ENCODE measurements around the gene BCAT1. TPM values are rescaled to one million over a fixed set of nuclear protein-coding genes. Genes with fewer than 3 reads are reported as not detected.

Gene BCAT1
- total and polyA plus RNA-seq, 11 donors: 0.57 to 28.9 (median 3.5) TPM

DNA sequence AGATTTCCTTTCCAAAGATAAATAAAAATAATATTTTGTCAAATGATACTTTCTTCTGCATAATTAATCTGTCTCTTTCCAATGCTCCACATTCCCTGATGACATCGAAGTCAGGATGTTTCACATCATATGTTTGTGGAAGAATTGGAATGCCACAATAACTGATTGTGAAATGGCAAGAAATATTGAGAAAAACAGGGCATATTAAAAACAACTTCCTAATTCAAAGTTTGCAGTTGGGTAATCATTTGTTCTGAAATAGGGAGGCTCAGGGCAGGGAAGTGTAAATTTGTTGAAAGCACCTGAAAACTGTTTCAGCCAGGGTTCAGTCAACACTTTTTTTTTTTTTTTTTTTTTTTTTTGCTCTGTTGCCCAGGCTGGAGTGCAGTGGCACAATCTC is 50.7 kb downstream of the BCAT1 start:
- WGBS, 4 donors: 52 to 73% (median 64%) methylated on average over 1 of the region's 1 CpG
- no peak for ATAC-seq
- no peak for DNase-seq
- Histone ChIP-seq H3K9me3 (no peaks in the 10 kb centered on the region), H3K4me3 (no peak overlapping the region), H3K27me3 (peaks cover 0 to 16% (median 7%) of the 10 kb centered on the region in 9 donors), H3K36me3 (no peaks in the 10 kb centered on the region), H3K27ac (no peak overlapping the region), H3K4me1 (peaks cover 0 to 27% (median 0%) of the 10 kb centered on the region in 12 donors)
- intact Hi-C loops (cut with DNase I): no loop called here
- TF ChIP-seq, protein P1, sequence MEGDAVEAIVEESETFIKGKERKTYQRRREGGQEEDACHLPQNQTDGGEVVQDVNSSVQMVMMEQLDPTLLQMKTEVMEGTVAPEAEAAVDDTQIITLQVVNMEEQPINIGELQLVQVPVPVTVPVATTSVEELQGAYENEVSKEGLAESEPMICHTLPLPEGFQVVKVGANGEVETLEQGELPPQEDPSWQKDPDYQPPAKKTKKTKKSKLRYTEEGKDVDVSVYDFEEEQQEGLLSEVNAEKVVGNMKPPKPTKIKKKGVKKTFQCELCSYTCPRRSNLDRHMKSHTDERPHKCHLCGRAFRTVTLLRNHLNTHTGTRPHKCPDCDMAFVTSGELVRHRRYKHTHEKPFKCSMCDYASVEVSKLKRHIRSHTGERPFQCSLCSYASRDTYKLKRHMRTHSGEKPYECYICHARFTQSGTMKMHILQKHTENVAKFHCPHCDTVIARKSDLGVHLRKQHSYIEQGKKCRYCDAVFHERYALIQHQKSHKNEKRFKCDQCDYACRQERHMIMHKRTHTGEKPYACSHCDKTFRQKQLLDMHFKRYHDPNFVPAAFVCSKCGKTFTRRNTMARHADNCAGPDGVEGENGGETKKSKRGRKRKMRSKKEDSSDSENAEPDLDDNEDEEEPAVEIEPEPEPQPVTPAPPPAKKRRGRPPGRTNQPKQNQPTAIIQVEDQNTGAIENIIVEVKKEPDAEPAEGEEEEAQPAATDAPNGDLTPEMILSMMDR (IDR thresholded peaks at IDR 0.05): no peak

DNA sequence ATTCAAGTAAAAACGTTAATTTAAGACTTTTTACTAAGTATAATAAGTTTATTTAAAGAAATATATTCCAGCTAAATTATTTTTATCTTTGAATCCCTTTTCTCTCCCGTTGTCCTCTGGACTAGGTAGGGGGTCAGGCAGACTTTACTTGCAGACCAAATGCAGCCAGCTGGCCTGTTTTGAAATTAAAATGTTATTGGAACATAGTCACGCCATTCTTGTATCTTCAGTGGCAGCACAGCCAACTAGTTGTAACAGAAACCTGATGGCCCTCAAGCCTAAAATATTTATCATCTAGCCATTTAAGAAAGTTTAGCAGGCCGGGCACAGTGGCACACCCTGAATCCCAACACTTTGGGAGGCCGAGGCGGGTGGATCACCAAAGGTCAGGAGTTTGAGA is 52.7 kb downstream of the BCAT1 start:
- Histone ChIP-seq H3K4me1 (peaks cover 0 to 10% (median 0%) of the 10 kb centered on the region in 12 donors), H3K27me3 (peaks cover 0 to 7% (median 0%) of the 10 kb centered on the region in 9 donors), H3K9me3 (no peaks in the 10 kb centered on the region), H3K4me3 (no peak overlapping the region), H3K27ac (no peak overlapping the region), H3K36me3 (no peaks in the 10 kb centered on the region)
- DNase-seq: no peak
- TF ChIP-seq, protein P1 (IDR thresholded peaks at IDR 0.05): no peak
- no peak for TF ChIP-seq POLR2A (IDR thresholded peaks at IDR 0.05)
- intact Hi-C loops (cut with DNase I): no loop called here
- WGBS, 4 donors: 71 to 83% (median 79%) methylated on average over 6 of the region's 6 CpGs
- no peak for ATAC-seq

DNA sequence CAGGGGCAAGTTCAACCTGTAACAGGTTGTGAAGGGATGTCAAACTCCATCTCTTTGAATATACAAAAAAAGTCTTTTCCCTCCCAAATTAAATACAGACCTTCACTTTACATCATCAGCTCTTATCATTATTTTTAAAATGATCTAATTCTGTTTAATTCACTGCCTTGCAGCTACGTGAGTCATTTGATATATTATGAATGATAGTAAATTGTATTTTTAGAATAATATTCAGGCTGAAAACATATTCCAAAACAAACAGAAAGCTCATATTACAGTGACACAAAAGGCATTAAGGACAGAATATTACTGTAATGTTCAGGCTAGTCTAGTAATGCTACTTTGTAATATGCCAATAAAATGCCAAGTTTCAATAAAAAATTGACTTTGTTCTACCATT is 53.3 kb downstream of the BCAT1 start:
- no peaks in the 10 kb centered on the region for H3K36me3 ChIP-seq
- peaks cover 0 to 7% (median 0%) of the 10 kb centered on the region in 9 donors for H3K27me3 ChIP-seq
- peaks cover 0 to 4% (median 0%) of the 10 kb centered on the region in 12 donors for H3K4me1 ChIP-seq
- no peak overlapping the region for H3K4me3 ChIP-seq
- intact Hi-C loops (cut with DNase I): no loop called here
- DNase-seq: no peak
- H3K27ac ChIP-seq: no peak overlapping the region
- no peaks in the 10 kb centered on the region for H3K9me3 ChIP-seq
- 43 to 73% (median 53%) methylated on average over 1 of the region's 1 CpG for WGBS, 4 donors
- TF ChIP-seq, protein P1 (IDR thresholded peaks at IDR 0.05): no peak
- TF ChIP-seq POLR2A (IDR thresholded peaks at IDR 0.05): no peak
- peak in 1 of 4 donors; percentile 50 for ATAC-seq

DNA sequence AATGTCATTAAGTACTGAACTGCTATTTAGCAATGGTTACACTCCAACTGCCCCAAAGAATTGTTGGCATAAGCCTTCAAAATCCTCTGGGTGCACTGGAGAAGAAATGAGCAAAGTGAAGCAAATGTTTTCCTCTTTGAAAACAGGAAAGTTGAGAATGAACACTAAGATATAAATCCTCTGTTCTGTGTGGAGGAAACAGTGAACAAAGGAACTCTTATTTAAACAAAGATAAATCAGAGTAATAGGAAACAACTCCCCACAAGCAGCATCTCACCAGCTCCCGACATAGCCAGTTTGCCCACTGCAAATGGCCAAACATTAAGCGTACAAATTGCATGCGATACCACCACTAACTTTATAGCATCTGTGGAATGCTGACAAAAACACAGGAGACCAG is 54.0 kb downstream of the BCAT1 start:
- H3K36me3 ChIP-seq: no peaks in the 10 kb centered on the region
- H3K9me3 ChIP-seq: no peaks in the 10 kb centered on the region
- ATAC-seq (no peak), DNase-seq (no peak)
- no peak overlapping the region for H3K27ac ChIP-seq
- TF ChIP-seq POLR2A (IDR thresholded peaks at IDR 0.05): no peak
- TF ChIP-seq, protein P1 (IDR thresholded peaks at IDR 0.05): no peak
- no peak overlapping the region for H3K4me3 ChIP-seq
- no peaks in the 10 kb centered on the region for H3K4me1 ChIP-seq
- H3K27me3 ChIP-seq: peaks cover 0 to 7% (median 0%) of the 10 kb centered on the region in 9 donors
- 62 to 73% (median 64%) methylated on average over 3 of the region's 3 CpGs for WGBS, 4 donors
- intact Hi-C loops (cut with DNase I): no loop called here
